Measurements from ENCODE around the gene IQUB. TPM values are rescaled to one million over a fixed set of nuclear protein-coding genes. Genes with fewer than 3 reads are reported as not detected.
"Not testable (repeated sequence)": the region's sequence is repeated elsewhere in the genome, so short reads cannot be mapped to it uniquely, and the experiment has no call there.

IQUB gene
- total RNA-seq, 6 experiments from 2014 or later, result 0.05 to 0.19 (median 0.12) TPM; not detected in 3

GRCh38 chr7:123555484-123555883 is 21.1 kb upstream of the IQUB start:
- DNase-seq, result no peak
- no peak overlapping the region for H3K27ac Mint-ChIP-seq
- H3K27me3 Mint-ChIP-seq (ENCODE audit: insufficient read depth), result peaks cover 2% of the 10 kb centered on the region; the same call in 1 of the 2 replicates
- peaks cover 16% of the 10 kb centered on the region for H3K36me3 Mint-ChIP-seq (ENCODE audit: low read depth)
- no peak for TF ChIP-seq CTCF (IDR thresholded peaks at IDR 0.05)
- H3K4me1 Mint-ChIP-seq (ENCODE audit: low read depth), result no peaks in the 10 kb centered on the region
- H3K4me3 Mint-ChIP-seq, result no peak overlapping the region
- H3K9me3 Mint-ChIP-seq, result no peaks in the 10 kb centered on the region

- TF ChIP-seq CTCF (IDR thresholded peaks at IDR 0.05), result no peak
- H3K27me3 Mint-ChIP-seq (ENCODE audit: insufficient read depth), result no peaks in the 10 kb centered on the region
Measured at GRCh38 chr7:123553159-123553558, 18.8 kb upstream of the IQUB start.

GRCh38 chr7:123552641-123553040 is 18.2 kb upstream of the IQUB start:
- Mint-ChIP-seq H3K36me3 (ENCODE audit: low read depth) (peaks cover 24% of the 10 kb centered on the region), H3K9me3 (no peaks in the 10 kb centered on the region), H3K27ac (no peak overlapping the region), H3K4me1 (ENCODE audit: low read depth) (peaks cover 15% of the 10 kb centered on the region), H3K4me3 (no peak overlapping the region), H3K27me3 (ENCODE audit: insufficient read depth) (no peaks in the 10 kb centered on the region)
- TF ChIP-seq CTCF (IDR thresholded peaks at IDR 0.05), result no peak
- no peak for DNase-seq

More at GRCh38 chr7:123553159-123553558, 18.8 kb upstream of the IQUB start:
- Mint-ChIP-seq H3K4me3 (no peak overlapping the region), H3K9me3 (no peaks in the 10 kb centered on the region), H3K36me3 (ENCODE audit: low read depth) (peaks cover 24% of the 10 kb centered on the region), H3K27ac (no peak overlapping the region), H3K4me1 (ENCODE audit: low read depth) (peaks cover 12% of the 10 kb centered on the region)
- no peak for DNase-seq

DNA sequence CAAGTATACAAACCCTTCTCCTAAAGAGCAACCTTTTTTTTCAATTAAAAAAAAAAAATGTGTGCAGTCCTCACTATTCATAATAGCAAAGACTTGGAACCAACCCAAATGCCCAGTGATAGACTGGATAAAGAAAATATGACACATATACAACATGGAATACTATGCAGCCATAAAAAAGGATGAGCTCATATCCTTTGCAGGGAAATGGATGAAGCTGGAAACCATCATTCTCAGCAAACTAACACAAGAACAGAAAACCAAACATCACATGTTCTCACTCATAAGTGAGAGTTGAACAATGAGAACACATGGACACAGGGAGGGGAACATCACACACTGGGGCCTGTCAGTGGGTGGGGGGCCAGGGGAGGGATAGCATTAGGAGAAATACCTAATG is 17.7 kb upstream of the IQUB start:
- H3K27me3 Mint-ChIP-seq (ENCODE audit: insufficient read depth); H3K4me3 Mint-ChIP-seq; H3K27ac Mint-ChIP-seq; DNase-seq; H3K9me3 Mint-ChIP-seq: not testable (repeated sequence)
- peaks cover 24% of the 10 kb centered on the region for H3K36me3 Mint-ChIP-seq (ENCODE audit: low read depth)
- peaks cover 15% of the 10 kb centered on the region for H3K4me1 Mint-ChIP-seq (ENCODE audit: low read depth)

GRCh38 chr7:123548406-123548805 is 14.0 kb upstream of the IQUB start:
- TF ChIP-seq CTCF (IDR thresholded peaks at IDR 0.05), result no peak
- H3K27me3 Mint-ChIP-seq (ENCODE audit: insufficient read depth), result no peaks in the 10 kb centered on the region
- no peaks in the 10 kb centered on the region for H3K9me3 Mint-ChIP-seq
- H3K36me3 Mint-ChIP-seq (ENCODE audit: low read depth), result peaks cover 24% of the 10 kb centered on the region
- H3K4me3 Mint-ChIP-seq, result no peak overlapping the region
- DNase-seq, result peak; percentile 22
- H3K27ac Mint-ChIP-seq, result peak overlapping the region; percentile 69
- H3K4me1 Mint-ChIP-seq (ENCODE audit: low read depth), result peaks cover 15% of the 10 kb centered on the region

- Mint-ChIP-seq H3K4me1 (ENCODE audit: low read depth) (peaks cover 33% of the 10 kb centered on the region), H3K27ac (no peak overlapping the region), H3K27me3 (ENCODE audit: insufficient read depth) (no peaks in the 10 kb centered on the region), H3K9me3 (no peaks in the 10 kb centered on the region), H3K36me3 (ENCODE audit: low read depth) (peaks cover 6% of the 10 kb centered on the region; the same call in 1 of the 2 replicates), H3K4me3 (no peak overlapping the region)
- no peak for DNase-seq
- no peak for TF ChIP-seq CTCF (IDR thresholded peaks at IDR 0.05)
Measured at GRCh38 chr7:123539871-123540270, 5.5 kb upstream of the IQUB start.
